ENCODE measurements around the gene ZSWIM3.

ZSWIM3 gene

DNA sequence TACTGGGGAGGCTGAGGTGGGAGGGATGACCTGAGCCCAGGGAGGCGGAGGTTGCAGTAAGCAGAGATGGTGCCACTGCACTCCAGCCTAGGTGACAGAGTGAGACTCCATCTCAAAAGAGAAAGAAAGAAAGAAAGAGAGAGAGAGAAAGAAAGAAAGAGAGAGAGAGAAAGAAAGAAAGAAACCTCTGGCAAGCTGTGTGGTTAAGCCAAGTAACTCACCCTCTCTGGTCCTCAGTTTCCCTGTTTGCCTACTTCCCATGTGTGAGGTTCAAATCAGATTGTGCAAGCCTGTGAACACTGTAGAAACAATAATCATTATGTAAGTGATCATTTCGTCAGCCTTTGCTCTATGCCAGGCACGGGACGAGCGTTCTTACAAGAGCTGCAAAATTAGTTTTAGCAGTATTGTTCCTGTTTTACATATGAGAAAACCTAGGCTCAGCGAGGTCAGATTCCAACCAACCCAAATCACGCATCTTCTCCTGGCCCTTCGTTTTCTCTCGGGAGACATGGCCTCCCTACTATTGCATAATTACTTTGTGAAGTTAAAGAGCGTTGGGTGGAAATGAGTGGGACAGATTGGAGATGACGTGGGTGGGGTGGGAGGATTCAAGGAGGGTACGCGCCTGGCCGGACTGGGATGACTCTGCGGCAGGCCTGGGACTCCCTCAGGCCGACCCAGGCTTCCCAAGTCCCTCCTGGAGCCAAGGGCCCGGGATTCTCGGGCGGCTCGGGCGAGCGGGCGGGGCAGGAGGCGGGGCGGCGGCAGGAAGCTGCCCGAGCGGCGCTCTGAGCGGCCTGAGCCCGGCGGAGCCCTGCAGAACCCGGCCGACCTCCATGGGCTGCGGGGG, 24.2 kb upstream of the ZSWIM3 start, which contains the start of gene SNX21:
Gene SNX21 (plus strand): TSS at position 770 of the 853 bp plus-strand sequence. CDS start 121 bp downstream, outside the sequence.
- peak; percentile 43 for DNase-seq

DNA sequence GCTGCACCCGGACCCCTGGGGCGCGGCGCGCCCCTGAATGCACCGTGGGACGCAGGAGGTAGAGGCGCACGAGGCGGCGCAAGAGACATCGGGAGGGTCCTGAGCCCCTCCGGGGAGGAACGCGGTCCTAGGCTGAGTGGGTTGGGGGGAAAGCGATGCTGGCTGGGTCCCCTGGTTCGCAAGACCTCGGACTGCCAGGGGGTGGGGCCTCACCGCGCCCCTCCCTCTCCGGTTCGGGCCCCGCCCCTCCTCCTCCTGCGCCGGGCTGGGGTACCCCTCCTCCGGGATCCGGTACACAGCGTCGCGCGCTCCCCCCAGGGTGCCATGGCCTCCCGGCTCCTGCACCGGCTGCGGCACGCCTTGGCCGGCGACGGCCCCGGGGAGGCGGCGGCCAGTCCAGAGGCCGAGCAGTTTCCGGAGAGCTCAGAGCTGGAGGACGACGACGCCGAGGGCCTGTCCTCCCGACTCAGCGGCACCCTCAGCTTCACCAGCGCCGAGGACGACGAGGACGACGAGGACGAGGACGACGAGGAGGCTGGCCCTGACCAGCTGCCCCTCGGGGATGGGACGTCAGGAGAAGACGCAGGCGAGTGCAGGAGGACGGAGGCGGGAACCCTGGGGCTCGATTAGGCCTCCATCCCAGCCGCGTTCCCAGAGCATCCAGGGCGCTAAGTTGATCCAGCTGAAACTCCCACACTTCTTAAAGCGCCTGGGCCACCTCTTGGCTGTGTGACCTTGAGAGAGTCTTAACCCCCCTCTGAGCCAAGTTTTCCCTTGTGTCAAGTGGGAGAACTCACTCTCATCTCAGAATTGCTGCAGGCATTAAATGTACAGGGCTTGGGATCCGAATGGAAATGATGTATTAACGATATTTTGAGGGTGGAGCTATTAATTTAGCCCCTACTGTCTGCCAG, 23.3 kb upstream of the ZSWIM3 start:
- DNase-seq = peak; percentile 68

DNA sequence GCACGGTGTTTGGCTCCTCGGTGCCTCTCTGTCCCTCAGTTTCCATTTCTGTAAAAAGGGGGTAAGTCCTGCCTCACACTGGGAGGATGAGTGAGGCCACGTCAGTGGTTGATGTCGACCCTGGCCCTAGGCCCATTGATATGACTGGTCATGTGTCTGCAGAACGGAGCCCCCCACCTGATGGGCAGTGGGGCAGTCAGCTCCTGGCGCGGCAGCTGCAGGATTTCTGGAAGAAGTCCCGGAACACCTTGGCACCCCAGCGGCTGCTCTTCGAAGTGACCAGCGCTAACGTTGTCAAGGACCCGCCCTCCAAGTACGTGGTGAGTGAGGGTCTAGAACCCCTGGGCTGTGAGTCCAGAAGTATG, 22.6 kb upstream of the ZSWIM3 start:
- DNase-seq = no peak

DNA sequence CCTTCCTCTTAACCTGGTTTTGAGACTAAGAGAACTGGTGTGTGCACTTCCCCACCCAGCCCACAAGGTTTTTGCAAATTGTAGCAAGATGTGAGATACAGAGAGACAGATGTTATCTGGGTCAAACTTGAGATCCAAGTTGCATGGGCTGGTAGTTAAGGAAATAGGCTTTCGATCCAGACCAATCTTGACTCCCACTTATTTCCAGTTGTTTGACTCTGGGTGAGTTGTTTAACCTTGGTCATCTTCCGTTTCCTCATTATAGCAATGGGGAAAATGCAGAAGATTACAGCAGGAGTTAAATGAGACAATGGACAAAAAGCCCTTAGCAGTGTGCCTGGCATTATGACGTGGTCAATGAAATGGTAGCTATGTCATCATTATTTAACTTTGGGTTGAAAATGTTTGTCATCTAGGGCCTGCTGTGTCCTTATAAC, 22.1 kb upstream of the ZSWIM3 start:
- no peak for DNase-seq

DNA sequence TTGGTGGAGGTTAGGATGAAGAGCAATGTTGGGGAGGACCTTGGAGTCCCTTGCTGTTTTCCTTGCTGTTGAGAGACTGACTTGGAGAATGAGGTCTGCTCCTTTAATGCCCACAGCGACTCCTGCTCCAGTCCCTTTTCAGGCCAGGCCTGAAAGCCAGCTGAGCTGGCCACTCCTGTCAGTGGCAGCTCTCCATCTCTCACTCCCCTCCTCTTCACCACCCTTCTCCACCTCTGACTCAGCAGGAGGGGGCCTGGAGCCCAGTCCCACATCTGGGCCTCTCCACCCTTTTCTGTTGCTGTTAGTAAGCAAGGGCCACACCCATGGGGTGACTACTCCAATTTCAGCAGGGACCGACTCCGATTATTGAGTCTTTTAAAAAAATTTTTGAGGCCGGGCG, 21.6 kb upstream of the ZSWIM3 start:
- DNase-seq = no peak

DNA sequence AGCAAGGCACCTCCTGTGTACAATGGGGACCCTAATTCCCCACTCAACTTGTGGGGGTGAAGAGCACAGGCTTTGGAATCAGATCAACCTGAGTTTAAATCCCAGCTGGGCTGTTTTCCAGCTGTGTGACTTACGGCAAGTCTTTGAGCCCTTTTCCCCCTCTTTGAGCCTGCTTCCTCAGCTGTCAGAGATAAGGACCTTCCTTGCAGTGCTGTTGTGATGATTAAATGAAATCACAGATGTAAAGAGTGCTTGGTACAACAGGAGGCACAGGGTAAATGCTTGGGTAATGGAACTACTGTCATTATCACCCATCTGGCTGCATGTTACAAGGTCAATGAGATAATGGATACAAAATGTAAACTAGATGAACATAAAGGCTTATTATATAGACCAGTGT, 20.6 kb upstream of the ZSWIM3 start:
- DNase-seq = no peak

DNA sequence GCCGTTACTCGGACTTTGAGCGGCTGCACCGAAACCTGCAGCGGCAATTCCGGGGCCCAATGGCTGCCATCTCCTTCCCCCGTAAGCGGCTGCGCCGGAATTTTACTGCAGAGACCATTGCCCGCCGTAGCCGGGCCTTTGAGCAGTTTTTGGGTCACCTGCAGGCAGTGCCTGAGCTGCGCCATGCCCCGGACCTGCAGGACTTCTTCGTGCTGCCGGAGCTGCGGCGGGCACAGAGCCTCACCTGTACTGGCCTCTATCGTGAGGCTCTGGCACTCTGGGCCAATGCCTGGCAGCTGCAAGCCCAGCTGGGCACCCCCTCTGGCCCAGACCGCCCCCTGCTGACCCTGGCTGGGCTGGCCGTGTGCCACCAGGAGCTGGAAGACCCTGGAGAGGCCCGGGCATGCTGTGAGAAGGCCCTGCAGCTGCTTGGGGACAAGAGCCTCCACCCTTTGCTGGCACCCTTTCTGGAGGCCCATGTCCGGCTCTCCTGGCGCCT, 16.7 kb upstream of the ZSWIM3 start:
- DNase-seq = no peak

DNA sequence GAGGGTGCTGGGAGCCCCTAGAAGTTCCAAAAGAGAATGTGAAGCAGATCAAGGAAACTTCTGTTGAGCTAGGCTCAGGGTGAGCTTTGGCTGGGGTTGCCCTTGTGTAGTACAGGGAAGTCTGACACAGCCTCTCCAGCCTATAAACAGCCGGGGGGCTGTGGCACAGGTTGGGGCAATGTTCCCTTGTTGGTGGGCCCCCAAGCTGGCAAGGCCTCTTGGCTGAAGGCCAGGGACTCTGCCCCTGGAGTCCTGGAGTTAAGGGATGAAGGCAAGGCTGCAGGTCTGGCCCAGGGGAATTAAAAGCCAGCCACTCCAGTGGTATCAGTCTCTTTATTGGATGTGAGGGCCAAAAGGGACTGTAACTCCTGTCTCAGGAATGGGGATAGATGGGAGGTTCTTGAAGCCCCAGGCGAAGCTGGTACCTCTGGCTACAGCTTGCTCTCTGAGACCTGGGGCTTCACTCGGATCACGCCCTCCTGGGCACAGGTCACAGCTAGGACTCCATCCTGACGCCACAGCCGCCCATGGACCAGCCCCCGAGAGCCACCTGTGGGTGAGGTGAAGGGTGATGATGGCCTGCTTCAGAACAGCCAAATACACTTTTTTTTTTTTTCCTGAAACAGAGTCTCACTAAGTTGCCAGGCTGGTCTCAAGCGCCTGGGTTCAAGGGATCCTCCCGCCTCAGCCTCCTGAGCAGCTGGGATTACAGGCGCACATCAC, 15.8 kb upstream of the ZSWIM3 start:
- DNase-seq = no peak

DNA sequence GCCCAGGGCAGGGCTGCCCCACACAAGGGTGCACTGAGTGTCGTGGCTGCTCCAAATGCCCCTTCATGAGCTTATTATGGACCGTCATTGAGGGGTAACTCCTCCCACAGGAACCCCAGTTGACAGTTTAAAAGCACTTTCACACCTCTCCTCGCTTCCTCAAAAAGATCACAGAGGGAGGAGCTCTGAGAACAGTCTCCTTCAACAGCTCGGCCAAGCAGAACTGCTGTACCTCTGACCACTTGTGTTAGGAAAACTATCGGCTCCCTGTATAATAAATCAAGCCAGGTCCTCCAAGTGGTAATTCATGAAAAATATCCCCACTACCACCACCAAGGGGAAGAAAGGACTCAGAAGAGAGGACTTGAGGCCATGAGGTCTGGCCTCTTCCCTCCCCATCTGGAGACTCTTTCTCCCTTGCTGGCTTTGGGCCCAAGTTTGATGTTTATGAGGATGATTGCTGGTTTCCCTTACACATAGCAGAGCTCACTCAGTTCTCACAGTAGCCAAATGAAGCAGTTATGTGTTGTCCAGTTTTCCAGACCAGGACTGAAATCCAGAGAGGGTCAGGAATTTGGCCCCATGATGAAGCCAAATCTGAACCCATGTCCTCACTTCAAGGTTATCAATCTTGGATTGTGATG, 15.1 kb upstream of the ZSWIM3 start:
- no peak for DNase-seq

DNA sequence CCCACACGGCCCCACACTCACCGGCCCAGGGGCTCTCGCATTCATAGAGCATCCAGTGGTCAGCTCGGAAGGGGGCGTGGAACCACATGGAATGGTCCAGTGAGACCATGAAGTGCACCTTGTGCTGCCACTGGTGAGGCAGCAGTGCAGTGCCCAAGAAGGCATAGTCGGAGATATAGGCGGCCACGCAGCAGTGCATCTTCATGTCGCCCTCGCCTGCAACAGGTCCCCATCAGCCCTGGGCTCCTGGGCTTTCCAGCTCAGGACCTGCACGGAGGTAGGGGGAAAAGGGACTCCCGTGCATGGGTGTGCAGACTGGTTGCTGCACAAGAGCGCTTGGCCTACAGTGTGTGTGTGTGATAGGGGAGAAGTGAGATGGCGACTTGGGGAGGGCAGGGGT, 13.9 kb upstream of the ZSWIM3 start:
- DNase-seq = no peak

DNA sequence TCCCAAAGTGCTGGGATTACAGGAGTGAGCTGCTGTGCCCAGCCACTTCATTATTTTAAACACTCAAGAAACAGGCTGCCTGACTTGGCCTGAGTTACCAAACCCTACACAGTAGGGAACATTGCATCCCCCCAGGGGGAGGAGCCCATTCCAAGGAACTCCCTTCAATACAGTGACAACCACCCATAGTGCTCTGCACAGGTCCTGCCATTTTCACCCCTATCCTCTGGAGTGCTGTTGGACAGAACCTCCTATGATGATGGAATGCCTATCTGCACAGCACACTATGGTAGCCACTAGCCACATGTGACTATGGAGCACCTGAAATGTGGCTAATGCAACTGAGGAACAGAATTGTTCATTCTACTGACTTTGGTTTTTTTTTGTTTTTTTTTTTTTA, 12.0 kb upstream of the ZSWIM3 start:
- DNase-seq = no peak

DNA sequence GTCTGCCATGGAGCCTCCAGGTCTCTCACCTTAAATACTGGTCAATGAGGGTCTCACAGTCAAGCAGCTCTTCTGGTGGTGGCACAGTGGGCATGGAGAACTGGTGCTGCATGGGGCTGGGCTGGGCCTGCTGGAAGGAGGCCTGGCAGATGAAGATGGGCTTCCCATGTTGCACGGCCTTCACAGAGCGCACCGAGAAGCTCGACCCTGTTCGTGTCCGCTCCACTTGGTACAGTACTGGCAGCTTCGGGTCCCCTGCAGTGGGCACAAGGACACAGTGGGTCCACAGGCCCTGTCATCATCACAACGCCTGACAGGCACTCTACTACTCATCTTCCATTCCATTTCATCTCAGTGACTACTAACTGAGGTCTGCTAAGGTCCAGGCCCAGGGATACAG, 9.0 kb upstream of the ZSWIM3 start:
- DNase-seq = no peak

DNA sequence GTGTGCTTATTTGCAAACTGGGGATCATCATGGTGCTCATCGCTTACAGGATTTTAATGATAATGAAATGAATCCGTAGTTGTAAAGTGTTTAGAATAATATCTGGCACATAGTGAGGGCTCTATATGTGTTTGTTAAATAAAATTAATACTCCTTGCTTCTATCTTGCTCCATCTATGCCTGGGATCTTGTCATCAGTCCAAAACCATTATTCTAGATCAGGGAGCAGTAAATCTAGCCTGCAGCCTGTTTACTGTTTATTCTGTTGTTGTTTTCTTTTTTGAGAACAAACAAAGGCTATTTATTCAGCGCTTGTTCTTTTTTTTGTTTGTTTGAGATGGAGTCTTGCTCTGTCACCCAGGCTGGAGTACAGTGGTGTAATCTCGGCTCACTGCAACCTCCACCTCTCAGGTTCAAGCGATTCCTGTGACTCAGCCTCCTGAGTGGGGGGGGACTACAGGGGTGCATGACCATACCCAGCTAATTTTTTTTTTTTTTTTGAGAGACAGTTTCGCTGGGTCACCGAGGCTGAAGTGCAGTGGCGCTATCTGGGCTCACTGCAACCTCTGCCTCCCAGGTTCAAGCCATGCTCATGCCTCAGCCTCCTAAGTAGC, 8.3 kb upstream of the ZSWIM3 start:
- no peak for DNase-seq

DNA sequence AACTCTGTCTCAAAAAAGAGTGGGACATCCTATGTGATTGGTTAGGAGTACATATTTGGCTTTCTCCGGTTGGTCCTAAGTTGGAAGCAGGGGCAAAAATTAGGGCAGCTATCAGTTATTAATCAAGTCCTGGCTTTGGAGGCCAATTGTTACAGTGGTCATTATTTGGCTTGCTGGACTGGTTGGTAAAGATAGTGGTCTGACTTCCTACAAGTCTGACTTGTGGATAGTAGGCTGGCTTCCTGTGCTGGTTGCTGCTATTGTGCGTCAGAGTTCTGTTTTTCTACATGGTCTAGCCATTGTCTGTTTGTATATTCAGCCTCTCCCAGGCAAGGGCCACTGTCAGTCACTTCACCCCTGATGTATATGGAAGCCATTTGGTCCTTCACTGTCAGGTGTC, 7.2 kb upstream of the ZSWIM3 start:
- no peak for DNase-seq

DNA sequence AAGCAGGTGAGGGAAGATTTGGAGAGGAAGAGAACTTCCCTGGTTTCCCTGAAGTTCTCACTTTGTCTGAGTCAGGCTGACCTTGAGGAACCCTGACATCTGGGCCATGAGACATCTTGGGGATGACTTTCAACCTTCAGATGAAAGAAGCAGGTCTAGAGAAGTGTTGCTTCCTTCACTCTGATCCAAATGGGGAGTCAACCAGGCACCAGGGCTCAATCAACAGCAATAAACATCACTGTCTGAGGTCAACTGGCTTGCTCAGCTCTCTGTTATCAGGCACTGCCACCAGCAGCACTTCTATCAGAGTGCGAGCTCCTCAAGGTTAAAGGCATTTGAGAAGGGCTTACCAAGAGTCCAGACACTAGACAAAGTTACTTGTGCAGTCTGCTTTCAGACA, 6.5 kb upstream of the ZSWIM3 start:
- no peak for DNase-seq

DNA sequence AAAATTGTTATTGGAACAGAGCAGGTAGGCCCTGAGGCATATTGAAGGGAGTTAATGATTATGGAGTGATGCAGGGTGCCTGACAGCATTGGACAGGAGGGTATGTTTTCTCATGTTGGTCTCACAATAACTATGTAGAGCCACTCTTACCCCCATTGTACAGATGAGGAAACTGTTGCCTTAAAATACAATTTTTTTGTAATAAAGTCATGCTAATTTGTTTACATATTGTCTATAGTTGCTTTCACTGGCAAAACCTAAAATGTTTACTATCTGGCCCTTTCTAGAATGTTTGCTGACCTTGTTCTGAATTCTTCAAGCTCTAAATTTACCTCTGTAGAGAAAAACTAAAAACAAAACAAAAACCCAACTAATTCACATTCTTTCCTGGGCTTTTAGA, 5.9 kb upstream of the ZSWIM3 start:
- no peak for DNase-seq

DNA sequence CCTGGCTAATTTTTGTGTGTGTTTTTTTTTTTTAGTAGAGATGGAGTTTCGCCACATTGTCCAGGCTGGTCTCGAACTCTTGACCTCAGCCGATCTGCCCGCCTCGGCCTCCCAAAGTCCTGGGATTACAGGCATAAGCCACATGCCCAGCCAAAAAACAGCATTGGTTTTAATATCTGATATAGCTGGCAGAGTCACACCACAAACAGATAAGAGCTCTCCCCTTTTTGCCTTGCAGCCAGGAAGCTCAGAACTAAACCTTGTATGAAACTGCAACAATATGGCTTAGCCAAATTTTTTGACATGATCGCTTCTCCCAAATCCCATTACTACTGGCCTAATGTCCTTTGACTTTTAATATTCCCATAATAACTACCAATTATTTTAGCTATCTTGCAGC, 5.1 kb upstream of the ZSWIM3 start:
- no peak for DNase-seq

DNA sequence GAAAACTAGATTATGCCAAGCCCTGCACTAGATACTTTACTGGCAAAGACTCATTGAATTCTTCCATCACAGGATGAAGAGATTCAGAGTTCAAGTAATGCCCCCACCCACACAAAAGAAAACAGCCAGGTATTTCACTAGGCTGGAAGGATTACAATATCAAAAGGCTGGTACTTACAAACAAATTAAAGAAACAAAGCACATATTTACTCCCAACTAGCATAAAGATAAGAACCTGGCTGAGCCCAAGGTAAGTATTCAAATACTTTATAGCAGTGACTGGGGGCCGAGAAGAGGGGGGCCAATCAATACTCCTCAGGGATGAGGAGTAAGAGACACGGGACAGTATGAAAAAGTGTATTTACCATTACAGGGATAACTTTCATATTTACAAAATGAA, 3.9 kb upstream of the ZSWIM3 start:
- no peak for DNase-seq

DNA sequence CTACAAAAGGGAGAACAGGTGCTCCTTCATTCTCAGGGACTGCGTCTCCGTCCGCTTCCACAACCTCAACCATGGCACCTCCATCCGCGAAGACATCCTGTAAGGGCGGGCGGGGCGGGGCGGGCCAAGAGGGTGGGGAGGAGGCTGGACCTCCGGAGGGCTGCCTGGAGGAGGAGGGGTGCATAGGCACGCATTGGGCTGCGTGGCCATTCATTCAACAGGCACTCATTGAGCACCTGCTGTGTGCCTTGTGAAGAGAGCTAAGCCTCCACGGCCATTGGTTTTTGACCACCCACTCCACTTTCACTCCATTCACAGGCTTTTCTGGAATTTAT, 435 bp downstream of the ZSWIM3 start:
- no peak for DNase-seq

DNA sequence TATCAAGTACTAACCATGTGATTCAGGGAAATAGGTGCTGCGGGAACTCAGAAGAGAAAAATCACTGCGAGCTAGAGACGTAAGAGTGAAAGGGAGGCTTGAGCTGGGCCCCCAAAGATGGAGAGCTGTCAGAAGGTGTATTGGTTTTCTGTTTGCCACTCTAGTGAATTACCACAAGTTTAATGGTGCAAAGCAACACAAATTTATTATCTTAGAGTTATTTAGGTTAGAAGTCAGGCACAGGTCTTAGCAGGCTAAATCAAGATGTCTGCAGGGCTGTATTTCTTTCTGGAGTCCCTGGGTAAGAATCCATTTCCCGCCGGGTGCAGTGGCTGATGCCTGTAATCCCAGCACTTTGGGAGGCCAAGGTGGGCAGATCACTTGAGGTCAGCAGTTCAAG, 2.5 kb downstream of the ZSWIM3 start:
- DNase-seq = no peak

DNA sequence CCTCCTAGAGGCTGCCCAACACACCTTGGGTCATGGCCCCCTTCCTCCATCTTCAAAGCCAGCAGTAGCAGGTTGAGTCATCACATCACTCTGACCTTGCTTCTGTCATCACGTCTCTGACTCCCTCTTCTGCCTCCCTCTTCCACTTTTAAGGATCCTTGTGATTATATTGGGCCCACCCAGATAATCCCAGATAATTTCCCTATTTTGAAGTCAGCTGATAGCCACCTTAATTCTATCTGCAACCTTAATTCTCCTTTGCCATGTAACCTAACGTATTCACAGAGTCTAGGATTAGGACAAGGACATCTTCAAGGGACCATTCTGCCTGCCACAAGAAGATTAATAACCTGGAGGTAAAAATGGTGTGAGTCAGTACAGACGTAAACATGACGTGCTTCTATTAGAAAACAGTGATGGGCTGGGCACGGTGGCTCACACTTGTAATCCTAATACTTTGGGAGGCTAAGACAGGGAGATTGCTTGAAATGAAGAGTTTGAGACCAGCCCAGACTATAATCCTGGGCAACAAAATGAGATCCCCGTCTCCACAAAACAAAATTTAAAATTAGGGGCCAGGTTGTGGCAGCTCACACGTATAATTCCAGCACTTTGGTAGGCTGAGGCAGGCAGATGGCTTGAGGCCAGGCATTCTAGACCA, 3.3 kb downstream of the ZSWIM3 start:
- DNase-seq = no peak

Data from stimulated activated CD8-positive, alpha-beta memory T cell treated with anti-CD3 and anti-CD28 coated beads, Interleukin-4, amount 100 ng/mL, for 48 hours (primary cell).